Suppressor macrophage (primary cell): Measurements from ENCODE around the gene SMIM33.
A peak's percentile ranks its signal among the peaks of the same experiment; 100 is the strongest.
"Not testable (repeated sequence)": the region's sequence is repeated elsewhere in the genome, so short reads cannot be mapped to it uniquely, and the experiment has no call there.

Experiments used
- DNase-seq, 4 experiments: peaks; one replicate each; pipeline ENCODE4 v3.0.0-alpha.2; 2020 to 2022
- total RNA-seq, 17 experiments: gene quantifications; one replicate each; lab custom pipeline; 2026; ENCODE audit warnings: mixed read lengths in 6 of 17, inconsistent platforms in 3 of 17; lab: John Stamatoyannopoulos, UW

Gene SMIM33
- total RNA-seq = 0 to 0.88 (median 0) reads per million in 17 experiments

- peak in 3 of 4 experiments; percentile 19 to 44 (median 25) for DNase-seq
Measured at GRCh38 chr5:139470821-139471300, at the start of gene SMIM33. TSS of gene SMIM33 (plus strand) at chr5:139471004. CDS start at chr5:139471122, 118 bp downstream.

GRCh38 chr5:139422307-139422893, 48.4 kb upstream of the SMIM33 start:
- peak; percentile 67 to 82 (median 78) for DNase-seq

- no peak for DNase-seq
Measured at GRCh38 chr5:139425497-139425896, 45.3 kb upstream of the SMIM33 start.

GRCh38 chr5:139426203-139426885, 44.5 kb upstream of the SMIM33 start:
- no peak for DNase-seq

- DNase-seq = no peak
Measured at GRCh38 chr5:139430015-139430414, 40.8 kb upstream of the SMIM33 start.

GRCh38 chr5:139431706-139432105, 39.1 kb upstream of the SMIM33 start:
- no peak for DNase-seq

- DNase-seq = no peak
Measured at GRCh38 chr5:139435676-139436075, 35.1 kb upstream of the SMIM33 start.

- peak in 1 of 4 experiments; percentile 9 for DNase-seq
Measured at GRCh38 chr5:139438707-139439012, 32.1 kb upstream of the SMIM33 start.

- peak; percentile 93 to 96 (median 94) for DNase-seq
Measured at GRCh38 chr5:139439013-139439903, 31.5 kb upstream of the SMIM33 start, which contains the start of gene DNAJC18. TSS of gene DNAJC18 (minus strand) at chr5:139439525. CDS start at chr5:139439445, 80 bp downstream.

- DNase-seq = not testable (repeated sequence)
Measured at GRCh38 chr5:139440416-139440815, 30.4 kb upstream of the SMIM33 start.

GRCh38 chr5:139443831-139444453, 26.9 kb upstream of the SMIM33 start:
- DNase-seq = no peak

- no peak for DNase-seq
Measured at GRCh38 chr5:139445325-139446170, 25.3 kb upstream of the SMIM33 start.

GRCh38 chr5:139446956-139447779, 23.6 kb upstream of the SMIM33 start:
- DNase-seq = no peak

- no peak for DNase-seq
Measured at GRCh38 chr5:139451176-139451575, 19.6 kb upstream of the SMIM33 start.

GRCh38 chr5:139451878-139452660, 18.7 kb upstream of the SMIM33 start:
- DNase-seq = no peak

GRCh38 chr5:139453683-139454567, 16.9 kb upstream of the SMIM33 start:
- no peak for DNase-seq

GRCh38 chr5:139454568-139455290, 16.1 kb upstream of the SMIM33 start:
- no peak for DNase-seq

- no peak for DNase-seq
Measured at GRCh38 chr5:139456776-139457175, 14.0 kb upstream of the SMIM33 start.
